GM21619 (cell line): ENCODE results near the gene ABCB8.

ENCODE experiments used
- ATAC-seq: cut with Tn5 transposase; IDR thresholded peaks from one replicate; pipeline ENCODE4 v1.9.1; 2021; ENCODE audit not compliant: unreplicated experiment

Gene ABCB8

DNA sequence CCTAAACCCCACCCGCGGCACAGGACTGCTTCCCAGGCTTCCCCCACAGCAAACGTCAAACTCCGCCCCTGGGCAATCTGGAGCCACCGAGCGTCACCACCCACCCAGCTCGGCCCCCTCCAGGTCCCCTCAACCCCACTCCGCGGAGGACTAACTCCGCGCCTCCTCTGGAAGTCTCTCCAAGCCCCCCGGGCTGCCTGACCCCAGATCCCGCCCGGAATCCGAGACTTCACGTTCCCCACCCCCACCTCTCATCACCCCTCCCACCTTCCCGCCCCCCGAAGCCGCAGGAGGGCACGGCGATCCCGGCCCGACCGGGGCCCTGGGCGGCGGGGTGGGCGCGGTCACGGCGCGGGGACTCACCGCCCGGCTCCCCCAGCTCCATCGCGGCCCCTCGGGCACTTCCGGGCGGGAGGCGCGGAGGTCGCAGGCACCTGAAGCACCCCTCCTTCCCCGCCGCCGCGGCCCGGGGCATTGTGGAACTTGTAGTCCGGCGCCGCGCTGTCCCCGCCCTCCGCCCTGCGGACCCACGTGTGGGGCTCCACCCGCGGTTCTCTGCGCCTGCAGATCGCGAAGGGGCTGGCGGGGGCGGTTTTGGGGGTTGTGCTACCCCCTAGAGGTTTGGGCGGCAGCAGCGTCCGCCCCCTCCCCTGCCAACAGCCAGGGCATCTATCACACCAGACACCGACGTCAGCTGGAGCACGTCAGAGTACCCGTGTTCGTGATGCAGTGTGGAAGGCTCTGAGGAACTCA is 55.0 kb downstream of the ABCB8 start, which contains the start of gene TMUB1:
Gene TMUB1 (minus strand): TSS at position 423 of the 753 bp plus-strand sequence. CDS start 930 bp downstream, outside the sequence.
- ATAC-seq, result peak; percentile 41

GRCh38 chr7:151083824-151084160 is 55.5 kb downstream of the ABCB8 start:
- ATAC-seq, result no peak

GRCh38 chr7:151085329-151085690 is 57.1 kb downstream of the ABCB8 start:
- no peak for ATAC-seq

- peak; percentile 45 for ATAC-seq
These were observed 57.7 kb downstream of the ABCB8 start, which contains the start of gene AGAP3 for GRCh38 chr7:151085691-151086620. AGAP3 (plus strand) TSS chr7:151086475; CDS start chr7:151086742, 267 bp downstream.

DNA sequence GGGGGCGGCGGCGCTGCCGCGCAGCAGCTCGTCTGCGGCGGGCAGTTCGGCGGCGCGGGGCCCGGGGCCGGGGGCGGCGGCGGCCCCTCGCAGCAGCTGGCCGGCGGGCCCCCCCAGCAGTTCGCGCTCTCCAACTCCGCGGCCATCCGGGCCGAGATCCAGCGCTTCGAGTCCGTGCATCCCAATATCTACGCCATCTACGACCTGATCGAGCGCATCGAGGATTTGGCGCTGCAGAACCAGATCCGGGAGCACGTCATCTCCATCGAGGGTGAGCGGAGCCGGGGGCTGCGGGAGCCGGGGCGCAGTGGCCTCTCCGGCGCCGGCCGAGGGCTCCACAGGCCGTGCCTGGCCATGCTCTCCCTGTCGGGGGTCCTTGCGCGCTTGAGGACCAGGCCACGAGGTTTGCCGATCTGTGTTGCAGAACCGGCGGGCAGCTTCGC is 58.6 kb downstream of the ABCB8 start:
- ATAC-seq, result no peak

DNA sequence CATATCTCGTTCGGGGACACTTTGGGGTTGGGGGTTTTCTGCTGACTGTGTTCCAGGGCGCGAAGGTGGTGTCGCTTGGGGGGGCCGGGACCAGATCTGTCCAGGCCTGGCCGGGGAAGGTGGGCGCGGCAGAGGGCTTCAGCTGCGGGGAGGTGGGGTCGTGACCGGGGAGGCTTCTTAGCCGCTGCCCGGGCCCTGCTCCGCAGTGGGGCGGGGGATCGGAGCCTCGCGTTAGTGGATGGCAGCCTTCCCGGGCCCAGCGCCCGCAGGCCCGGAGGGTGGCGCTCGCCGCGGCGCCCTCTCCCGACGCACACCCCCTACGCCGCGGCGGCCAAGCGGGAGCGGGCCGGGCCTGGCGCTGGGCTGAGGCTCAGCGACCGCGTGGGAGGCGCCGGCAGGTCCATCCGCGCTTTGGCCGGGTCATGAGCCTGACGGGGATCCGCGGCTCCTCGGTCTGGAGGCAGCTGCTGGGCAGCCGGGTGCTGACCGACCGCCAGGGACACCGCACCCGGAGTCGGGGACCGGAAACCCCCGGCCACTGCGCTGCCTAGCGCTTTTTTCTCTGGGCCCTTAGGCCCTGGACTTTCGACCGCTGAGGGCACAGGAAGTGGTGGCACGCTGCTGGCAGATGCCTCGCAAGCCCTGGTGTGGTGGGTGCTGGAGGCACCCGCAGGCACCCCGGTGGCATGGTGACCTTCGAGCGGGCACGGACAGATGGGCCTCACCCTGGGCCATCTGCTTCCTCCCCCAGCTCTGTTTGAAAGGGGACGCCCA is 59.2 kb downstream of the ABCB8 start:
- ATAC-seq, result peak; percentile 18

DNA sequence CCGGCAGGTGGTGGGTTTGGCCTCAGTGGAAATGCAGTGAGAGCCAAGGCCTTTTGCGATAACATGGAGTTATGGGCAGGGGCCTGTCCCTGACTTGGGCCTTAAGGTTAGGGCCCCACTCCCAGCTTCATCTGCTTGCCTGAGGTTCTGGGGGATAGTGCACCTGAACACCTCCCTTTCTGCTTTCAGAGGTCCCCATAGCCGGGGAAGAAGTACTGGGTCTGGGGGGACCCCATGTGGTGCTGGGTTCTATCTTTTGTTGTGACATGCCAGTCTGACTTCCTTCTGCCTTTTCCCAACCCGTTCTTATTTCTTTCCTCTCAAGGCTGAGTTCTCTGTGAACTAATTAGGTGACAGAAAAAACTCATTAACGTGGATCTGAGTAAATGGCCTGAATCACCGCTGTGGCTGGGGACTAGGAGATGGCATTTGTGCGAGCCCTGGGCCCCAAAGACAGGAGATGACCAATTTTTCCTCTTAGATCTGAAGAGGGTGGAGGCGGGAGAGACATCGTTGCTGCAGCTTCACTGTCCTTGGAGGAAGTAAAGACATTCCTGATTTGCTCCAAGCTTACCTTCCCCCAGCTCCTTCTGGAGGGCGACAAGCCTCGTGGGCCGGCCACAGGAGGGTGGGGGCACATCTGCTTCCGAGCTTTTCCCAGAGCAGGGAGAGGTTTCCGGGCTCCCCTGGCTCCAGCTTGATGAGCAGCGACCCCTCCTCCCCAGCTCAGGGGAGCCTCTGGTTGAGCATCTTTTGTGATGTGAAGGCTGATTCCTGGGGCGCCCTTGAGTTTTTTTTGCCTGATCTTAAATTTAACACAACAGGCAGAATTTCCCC is 60.0 kb downstream of the ABCB8 start:
- no peak for ATAC-seq

GRCh38 chr7:151088856-151089699 is 60.8 kb downstream of the ABCB8 start:
- ATAC-seq, result no peak

DNA sequence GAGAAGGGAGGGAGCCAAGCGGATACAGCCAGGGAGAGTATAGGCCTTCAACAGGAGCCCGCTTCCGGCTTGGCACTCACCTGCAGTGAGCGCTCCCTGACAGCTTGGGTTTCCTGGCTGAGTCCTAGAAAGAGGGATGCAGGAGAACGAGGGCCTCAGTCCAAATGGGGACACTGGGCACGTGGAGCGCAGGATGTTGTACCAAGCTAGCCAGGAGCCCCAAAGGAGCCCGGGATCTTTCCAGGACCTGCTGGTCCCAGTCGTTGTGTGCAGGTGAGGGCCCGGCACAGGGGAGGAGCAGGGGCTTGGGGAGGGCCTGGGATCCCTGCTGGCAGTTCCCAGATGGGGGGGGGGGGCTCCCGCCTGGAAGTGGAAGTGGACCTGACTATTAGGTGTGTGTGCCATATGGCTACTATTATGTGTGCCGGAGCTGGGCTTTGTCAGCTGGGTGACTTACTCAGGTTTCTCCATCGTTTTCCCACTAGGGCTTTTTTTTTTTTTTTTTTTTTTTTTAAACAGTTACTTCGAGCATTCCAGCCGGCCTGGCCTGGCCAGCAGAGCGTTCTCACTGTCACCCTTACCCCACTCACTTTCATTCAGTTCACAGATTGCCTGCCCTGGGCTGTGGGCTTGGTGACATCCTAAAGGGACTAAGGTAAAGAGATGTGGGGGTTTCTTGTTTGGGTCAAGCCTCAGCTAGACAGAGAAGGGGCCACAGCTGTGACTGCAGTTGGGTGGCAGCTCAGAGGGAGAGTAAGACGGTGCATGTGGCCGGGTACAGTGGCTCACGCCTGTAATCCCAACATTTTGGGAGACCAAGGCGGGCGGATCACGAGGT is 61.9 kb downstream of the ABCB8 start:
- ATAC-seq, result no peak

DNA sequence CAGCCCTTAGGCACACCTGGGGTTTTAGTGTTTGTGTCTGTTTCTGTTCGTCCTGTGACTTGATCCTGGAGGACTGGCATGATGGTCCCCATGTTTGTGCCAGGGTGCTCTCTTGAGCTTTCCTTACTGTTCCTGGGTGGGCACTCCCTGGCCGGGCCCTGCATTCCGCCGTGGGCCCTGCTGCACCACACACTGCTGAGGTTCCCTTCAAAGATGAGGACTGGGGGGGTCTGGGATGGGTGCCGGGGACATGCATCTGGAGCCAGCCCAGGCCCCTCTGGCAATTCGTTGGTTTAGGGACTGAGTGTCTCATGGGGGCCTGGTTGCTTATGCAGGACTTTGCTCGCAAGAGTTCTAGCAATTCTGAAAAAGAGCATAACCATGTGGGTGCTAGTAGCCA is 62.8 kb downstream of the ABCB8 start:
- no peak for ATAC-seq

DNA sequence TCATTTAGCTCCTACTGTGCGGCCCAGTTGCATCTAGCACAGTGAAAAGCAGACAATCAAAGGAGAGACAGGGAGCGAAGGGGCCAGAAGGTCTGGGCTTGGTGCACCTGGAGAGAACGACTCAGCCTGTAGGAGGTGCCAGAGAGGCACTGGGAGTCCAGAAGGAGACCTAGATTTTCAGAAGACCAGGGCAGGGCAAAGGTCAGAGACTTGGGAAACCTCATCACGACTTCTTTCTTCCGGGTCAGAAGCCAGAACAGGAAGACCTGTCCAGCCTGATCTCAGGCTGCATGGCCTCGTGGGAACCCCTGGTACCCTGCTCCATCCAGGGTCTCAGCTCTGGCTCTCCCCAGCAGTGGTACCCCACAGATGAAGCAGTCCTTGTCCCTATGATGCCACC is 63.2 kb downstream of the ABCB8 start:
- ATAC-seq, result no peak

GRCh38 chr7:151091988-151092387 is 63.7 kb downstream of the ABCB8 start:
- ATAC-seq, result no peak

- ATAC-seq, result no peak
These were observed 65.5 kb downstream of the ABCB8 start for GRCh38 chr7:151093748-151094147.

DNA sequence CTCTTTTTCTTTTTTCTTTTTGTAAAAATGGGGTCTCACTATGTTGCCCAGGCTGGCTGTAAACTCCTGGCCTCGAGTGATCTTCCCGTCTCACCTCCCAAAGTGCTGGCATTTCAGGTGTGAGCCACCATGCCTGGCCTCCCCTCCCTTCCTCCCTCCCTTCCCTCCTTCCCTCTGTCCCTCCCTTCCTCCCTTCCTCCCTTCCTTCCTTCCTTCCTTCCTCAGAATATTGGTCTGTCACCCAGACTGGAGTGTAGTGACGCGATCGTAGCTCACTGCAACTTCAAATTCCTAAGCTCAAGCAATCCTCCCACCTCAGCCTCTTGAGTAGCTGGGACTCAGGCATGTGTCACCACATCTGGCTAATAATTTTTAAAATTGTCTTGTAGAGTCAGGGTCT is 66.4 kb downstream of the ABCB8 start:
- no peak for ATAC-seq

DNA sequence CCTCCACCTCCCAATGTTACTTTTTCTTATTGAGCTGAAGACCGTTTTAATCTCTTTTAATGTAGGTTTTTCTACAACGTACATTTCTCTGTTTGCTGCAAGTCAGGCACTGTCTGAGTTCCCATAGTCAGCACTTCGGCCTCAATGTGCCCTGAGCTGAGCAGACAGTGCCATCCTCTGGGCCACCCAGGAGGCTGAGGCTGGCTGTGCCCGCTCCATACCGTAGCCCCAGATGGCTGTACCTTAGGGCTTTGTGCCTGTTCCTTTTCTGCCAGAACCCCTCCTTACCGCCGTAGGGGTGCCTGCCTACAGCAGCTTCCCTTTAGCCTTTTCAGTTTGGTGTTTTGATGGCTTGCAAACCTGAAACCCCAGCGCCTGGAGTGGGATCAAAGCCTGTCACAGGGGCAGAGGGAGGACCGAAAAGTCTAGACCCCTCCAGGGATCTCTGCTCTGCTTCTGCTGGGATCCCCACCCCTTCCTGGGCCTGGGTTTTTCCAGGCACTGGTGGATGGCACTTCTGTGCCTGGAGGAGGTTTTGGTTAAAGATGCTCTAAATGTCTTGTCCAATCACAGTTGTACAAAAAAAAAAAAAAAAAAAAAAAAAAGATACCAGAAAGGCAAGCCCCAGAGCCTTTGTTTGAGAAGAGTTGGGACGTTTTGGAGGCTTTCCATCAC is 67.0 kb downstream of the ABCB8 start:
- ATAC-seq, result no peak

DNA sequence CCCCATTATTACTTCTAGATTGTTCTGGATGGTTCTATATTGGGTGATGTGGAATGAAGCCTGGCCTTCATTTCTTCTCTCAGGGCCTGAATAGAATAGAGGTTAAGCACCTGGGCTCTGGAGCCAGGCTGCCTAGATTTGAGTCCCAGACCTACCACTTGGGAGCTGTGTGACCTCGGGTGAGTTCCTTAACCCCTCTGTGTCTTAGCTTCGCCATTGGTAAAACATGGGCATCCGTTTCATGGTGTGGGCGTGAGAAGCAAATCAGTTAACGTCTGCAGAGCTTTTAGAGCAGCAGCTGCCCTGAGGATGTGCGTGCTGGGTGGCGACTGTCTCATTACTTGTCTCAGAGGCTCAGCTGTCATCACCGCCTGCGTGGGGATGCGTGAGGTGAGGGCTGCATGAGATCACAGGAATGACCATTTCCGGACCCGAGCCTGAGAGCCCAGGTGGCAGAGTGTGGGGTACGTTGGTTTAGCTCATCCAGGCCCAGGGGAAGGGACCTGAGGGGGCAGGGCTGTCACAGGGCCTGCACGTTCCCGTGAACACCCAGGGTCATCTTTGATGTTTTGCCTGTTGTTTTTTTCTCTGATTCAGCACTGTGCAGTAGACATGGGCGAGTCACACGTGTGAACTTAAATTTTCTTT is 67.7 kb downstream of the ABCB8 start:
- ATAC-seq, result no peak
